Dermis blood vessel endothelial cell (primary cell): Measurements from ENCODE around the gene PIH1D1. TPM values are rescaled to one million over a fixed set of nuclear protein-coding genes. Genes with fewer than 3 reads are reported as not detected.
"Not testable (repeated sequence)": the region's sequence is repeated elsewhere in the genome, so short reads cannot be mapped to it uniquely, and the experiment has no call there.

Source experiments
- DNase-seq: peaks from one replicate; pipeline ENCODE4 v3.0.0; 2010
- total RNA-seq: library from RNA; depleted of rRNA; stranded (reverse); fragments of >200 nt; gene quantifications from 2 replicates; pipeline ENCODE4 v1.2.3, GENCODE V29; 2014

Gene PIH1D1
- total RNA-seq, 1 donor from 2014 or later: 169 TPM

DNA sequence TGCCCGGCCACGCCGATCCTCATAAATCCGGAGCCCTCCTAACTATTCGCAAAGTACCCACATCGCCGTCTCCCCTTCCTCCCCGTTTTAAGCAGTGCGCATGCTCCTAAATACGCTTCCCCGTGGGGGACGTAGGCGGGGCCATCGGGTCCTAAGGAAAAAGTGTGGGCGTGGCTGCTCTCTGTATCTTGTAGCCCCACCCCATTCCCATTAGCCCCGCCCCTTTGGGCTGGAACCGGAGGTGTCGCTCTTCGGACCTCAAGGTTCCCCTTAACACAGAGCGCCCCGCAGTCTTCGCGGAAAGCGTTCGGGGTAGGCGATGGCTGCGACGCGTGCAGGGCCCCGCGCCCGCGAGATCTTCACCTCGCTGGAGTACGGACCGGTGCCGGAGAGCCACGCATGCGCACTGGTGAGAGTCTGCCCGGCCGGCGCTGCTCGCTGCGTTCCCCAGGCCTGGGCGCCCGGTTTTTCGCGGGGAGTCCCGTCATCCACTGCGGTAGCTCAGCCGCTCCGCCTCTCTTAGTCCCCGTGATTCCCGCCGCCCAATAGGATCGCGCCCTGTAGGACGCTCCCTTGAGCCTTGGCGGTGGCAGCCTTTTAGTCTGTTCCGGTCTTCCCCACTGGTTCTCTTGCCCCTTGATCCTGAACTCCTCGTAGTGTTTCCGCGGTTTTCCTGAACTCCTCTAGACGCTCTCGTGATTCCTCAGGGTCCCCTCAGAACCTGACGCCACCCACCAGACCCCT lies 1.6 kb upstream of the PIH1D1 start, which contains the start of gene ALDH16A1:
Gene ALDH16A1 (plus strand): TSS at position 213 of the 744 bp plus-strand sequence. CDS start 107 bp downstream, at position 320.
- DNase-seq: peak; percentile 98

DNA sequence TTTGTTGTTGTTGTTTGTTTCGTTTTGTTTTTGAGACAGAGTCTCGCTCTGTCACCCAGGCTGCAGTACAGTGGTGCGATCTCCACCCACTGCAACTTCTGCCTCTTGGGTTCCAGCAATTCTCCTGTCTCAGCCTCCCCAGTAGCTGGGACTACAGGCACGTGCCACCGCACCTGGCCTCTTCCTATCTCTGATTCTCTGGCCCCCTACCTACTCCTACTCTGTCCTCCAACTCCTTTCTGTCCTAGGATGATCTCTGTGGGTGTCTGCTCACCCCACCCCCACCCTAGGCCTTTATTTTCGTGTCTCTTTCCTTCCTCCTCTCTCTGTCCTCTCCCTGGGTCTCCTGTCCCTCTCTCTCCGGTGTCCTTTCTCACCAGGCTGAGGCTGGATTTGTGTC lies 1.2 kb downstream of the PIH1D1 start:
- DNase-seq: no peak

DNA sequence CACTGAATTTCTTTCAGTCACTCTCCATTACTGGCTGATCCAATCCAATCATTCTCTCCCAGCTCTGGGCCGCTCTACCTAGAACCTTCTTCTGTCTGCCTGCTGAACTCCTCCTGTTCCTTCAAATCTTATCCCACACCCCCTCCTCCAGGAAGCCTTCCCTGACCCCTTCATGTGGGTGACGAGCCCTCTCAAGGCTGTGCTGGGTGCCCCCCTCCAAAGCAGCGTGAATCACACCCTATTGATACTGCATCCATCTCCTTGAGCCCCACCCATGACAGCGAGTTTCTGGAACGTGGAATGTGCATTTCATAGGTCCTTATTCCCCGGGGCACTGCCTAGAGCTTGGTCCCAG lies 3.2 kb downstream of the PIH1D1 start:
- no peak for DNase-seq

DNA sequence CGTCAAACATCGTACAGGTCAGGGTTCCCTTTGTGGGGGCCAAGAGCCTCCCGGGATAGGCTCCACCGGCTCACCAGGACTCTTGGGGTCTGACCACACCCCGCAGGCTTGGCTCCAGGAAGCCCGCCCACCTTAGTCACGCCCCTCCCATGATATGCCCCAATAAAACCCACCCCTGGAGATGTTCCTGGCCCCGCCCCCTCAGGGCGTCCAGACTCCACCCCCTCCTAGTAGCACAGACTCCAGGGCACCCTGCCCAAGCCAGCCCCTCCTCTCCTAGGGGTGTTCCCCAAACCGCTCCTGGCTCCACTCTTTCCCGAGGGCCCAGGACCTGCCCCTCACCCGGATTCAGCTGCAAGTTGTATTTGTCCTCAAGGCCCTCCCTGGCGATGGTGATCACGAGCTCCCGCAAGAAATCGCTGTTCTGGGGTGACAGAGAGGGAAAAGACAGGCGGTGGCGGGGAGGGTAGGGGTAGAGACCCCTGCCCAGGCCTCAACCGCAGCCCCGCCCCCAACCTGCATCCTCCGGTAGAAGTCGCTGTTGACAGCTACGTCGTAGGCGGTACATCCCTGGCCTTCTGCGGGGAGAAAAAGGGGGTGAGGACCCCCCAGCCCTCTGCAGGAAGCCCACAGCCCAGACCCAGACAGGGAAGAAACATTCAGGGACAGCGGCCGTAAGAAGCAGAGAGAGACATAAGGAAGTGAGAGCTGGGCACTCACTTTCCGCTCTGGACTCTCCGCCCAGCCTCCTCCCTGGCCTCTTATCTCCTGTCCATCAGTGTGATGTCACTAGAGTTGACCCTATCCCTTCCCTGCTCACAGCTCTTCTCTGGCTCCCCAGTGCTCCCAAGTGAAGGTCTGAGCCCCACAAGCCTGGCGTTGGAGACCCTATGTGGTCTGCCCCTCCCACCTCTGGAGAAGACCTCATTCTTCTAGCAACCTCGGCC lies 3.9 kb downstream of the PIH1D1 start:
- peak; percentile 25 for DNase-seq

DNA sequence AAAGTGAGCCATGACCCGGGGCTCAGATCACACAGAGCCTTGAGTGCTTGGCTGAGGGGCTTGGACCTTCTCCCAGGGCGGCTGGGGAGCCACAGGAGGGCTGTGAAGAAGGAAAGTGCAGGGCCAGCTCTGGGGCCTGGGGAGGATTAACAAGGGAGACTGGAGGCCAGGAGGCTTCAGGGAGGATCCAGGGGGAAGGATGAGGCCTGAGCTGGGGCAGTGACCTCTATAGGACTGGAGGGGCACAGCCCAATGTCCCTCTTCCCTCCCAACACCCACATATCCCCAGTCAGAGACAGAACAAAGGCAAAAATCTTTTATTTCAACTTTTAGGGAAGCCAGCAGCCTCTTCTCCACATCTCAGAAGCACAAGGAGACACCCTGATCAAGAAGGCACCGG lies 5.6 kb downstream of the PIH1D1 start:
- no peak for DNase-seq

DNA sequence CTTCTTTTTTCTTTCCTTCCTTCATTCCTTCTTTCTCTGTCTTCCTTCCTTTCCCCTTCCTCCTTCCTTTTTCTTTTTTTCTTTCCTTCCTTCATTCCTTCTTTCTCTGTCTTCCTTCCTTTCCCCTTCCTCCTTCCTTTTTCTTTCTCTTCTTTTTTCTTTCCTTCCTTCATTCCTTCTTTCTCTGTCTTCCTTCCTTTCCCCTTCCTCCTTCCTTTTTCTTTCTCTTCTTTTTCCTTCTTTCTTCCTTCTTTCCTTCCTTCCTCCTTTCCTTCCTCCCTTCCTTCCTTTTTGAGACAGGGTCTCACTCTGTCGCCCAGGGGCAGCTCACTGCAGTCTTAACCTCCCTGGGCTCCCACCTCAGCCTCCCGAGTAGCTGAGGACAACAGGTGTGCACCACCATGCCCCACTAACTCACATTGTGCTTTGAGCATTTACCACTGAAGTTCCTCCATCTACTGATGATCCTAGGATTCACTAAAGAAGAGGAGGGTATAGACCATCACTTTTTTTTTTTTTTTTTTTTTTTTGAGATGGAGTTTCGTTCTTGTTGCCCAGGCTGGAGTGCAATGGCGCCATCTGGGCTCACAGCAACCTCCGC lies 7.4 kb downstream of the PIH1D1 start:
- not testable (repeated sequence) for DNase-seq

DNA sequence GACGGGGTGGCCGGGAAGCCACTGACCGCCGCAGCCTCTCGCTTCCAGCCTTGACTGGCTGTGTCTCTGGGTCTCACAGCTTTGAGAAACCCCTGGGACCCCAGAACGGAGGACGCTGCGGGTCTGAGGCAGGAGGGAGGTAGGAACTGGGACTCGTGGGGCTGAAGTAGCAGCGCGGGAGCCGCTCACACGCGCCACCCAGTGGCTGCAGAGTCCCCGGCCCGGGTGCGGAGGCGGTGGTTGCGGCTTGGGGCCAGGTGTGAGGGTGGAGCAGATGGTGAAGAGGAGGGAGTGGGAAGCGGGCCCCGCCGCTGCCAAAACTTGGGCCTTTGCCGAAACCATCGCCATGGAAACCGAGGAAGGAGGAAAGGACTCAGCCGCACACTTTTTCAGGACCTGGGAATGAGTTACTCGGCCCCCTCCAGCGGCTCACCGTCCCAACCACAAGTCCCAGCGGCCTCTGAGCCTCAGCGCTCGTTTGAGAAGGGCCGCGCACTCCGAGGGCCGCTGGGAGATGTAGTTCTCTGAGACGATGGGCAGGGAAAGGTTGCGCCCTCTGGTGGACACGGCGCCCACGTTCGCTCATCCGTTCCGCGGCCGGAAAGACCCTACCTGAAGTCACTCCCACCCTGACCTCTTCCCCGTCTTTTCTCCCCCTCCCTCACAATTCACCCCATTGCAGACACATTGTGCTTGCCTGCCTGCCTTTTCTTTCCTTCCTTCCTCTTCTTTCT lies 8.1 kb downstream of the PIH1D1 start:
- DNase-seq: peak; percentile 96

DNA sequence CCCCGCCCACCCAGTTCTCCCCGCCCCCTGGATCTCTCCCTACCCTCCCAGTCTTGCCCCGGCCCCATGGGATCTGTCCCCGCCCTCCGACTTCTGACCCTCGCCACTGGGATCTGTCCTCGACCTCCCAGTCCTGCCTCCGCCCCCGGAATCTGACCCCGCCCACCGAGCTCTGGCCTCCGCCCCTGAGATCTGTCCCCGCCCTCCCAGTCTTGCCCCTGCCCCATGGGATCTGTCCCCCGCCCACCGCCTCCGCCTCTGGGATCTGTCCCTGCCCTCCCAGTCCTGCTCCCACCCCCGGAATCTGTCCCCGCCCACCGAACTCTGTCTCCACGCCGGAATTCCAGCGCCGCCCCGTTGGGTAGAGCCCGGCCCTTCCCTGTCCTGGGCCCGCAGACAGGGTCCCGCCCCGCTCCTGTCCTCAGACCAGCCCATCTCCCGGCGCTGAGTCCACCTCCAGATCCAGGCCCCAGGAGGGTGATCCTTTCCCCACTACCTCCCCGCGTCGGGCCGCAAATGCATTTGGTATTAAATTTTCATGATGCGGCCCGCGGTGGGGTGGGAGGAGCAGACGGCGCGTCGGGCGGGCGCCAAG lies 8.7 kb downstream of the PIH1D1 start:
- DNase-seq: peak; percentile 85

DNA sequence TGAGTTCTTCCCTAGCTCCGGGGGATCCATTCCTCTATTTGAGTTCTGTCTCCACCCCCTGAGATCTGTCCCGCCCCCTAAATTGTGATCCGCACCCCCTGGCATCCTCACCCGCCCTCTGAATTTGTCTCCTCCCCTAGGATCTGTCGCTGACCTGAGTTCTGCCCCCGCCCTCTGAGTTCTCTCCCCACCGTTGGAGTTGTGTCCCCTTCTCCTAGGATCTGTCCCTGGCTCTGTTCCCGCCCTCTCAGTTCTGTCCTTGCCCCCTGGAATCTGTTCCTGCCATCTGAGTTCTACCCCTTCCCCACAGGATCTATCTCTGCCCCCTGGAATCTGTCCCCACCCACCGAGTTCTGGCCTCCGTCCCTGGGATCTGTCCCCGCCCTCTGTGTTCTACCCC lies 9.3 kb downstream of the PIH1D1 start:
- no peak for DNase-seq

DNA sequence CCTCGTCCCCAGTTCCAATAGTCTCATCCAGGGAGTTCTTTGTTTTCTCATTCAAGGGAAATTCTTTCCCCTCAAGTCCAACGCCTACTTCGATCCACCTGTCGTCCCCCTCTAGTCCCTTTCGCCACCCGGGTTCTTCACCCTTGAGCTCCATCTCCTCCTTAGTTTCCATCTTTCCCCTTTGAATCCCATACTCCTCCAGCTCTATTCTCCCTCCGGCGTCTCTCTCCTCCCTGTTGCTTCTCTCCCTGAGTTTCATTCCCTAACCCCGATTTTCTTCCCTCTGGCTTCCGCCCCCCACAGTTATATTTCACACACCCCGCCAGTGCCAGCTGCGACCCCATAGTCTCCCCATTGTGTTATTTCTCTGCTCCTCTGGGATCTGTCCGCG lies 9.7 kb downstream of the PIH1D1 start:
- DNase-seq: no peak

DNA sequence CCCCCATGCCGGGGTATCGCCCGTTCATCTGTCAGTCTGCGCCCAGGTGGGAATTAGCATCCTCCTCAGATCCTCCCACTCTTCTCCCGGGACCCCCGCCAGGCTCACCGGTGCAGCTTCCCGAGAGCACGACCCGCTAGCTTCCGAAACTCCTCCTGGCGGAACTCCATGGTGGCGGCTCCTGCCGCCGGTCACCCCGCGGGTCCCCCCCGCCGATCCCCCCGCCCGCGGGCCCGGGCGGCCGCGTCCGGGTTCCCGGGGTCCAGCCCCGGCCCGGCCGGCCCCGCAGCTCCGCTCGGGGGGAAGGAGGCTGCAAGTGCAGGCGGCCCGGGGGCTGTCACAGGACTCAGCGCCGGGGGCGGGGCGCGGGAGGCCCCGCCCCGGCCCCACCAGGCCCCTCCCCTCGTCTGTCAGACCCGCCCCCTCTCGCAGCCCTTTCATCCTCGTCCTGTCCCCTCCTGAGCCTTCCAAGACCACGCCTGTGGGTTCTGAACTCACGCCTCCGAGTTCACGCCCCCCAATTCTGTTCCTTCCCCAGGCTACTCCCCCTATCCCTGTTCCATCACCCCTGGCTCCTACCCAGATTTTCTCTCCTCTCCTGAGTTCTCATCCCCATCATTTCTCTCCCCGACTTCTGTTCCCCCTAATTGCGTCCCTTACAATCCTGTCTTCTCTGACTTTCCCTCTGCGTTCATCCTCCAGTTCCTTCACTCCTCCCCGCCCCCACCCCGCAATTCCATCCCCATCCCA lies 10.2 kb downstream of the PIH1D1 start, which contains the start of gene SLC17A7:
Gene SLC17A7 (minus strand): TSS at position 318 of the 750 bp plus-strand sequence. CDS start 148 bp downstream, at position 170.
- DNase-seq: no peak

DNA sequence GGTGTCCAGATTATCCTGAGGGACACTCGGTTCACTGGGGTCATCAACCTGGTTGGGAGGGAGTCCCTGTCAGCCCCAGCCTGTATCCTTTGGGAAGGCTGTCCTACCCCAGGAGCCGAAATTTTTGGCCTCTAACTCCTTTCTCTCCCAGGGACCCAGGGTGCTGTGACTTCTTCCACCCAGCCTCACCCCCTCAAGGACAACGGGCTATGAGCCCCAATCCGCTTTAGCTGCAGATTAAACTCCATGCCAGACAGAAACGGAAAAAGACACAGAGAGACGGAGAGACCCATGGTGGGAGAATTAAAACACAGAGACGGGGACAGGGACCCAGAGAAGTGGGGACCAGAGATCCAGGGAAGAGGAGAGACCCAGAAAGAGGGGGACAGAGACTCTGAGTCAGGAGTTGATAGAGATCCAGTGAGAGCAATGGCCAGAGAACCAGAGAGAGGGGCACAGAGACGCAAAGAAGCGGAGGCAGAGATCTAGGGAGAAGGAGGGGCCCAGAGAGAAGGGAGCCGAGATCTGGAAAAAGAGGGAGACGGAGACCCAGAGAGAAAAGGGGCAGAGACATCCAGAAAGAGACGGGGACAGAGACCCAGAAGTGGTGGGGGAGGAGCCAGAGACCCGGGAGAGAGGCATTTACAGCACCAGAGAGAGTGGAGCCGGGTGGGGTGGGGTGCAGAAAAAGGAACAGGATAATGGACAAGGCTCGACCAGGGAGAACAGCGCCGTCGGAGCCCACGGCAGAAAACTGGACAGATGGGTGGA lies 11.0 kb downstream of the PIH1D1 start:
- DNase-seq: no peak

DNA sequence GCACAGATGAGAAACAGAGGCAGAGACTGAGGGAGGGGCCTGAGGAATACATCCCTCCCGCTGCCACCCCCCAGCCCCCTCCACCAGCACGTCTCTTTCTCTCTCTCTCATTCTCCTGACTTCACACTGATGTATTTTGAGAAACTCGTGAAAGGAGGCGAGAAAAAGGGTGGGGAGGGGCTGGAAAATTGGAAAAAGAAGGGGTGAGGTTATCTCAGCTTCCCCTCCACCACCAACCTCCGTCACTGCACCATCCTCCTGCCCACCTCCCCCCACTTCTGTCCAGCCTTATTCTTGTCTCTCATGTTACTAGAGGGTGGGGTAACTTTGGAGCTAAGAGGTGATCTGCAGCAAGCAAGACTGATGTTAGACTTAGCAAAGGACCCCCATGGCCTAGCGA lies 11.8 kb downstream of the PIH1D1 start:
- no peak for DNase-seq

DNA sequence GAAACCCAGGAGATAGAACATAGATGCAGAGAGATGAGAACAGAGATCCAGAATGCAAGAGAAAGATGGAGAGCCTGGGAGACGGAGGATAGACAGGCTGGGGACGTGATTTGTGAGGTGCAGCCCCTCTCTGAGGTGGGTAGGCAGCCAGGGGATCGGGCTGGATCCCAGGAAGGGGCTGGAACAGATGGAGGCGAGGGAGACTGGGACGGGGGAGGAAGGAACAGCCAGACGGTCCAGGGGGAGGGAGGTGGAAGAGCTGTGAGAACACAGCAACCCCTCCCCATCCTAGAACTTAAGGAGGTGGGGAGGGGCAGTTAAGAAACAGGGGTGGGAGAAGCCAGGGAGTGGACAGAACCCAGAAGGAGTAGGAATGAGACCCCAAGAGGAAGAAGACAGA lies 13.4 kb downstream of the PIH1D1 start:
- no peak for DNase-seq

DNA sequence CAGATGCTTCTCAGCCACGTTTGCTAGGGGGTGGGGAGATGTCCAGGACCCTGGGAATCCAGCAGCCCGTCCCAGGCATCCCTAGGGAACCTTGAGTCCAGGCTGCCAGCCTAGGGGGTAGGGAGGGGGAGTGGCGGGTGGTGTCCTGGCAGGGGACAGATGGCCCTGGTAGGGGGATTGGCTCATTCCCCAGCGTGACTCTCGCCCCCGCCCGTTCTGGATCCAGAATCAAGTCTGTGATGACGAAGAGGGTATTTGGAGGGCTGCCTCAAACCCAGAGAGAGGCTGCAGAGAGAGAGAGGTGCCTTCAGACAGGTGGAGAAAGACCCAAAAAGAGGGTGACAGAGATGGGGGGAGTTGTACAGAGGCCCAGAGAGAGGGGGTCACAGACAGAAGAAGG lies 14.4 kb downstream of the PIH1D1 start:
- no peak for DNase-seq

DNA sequence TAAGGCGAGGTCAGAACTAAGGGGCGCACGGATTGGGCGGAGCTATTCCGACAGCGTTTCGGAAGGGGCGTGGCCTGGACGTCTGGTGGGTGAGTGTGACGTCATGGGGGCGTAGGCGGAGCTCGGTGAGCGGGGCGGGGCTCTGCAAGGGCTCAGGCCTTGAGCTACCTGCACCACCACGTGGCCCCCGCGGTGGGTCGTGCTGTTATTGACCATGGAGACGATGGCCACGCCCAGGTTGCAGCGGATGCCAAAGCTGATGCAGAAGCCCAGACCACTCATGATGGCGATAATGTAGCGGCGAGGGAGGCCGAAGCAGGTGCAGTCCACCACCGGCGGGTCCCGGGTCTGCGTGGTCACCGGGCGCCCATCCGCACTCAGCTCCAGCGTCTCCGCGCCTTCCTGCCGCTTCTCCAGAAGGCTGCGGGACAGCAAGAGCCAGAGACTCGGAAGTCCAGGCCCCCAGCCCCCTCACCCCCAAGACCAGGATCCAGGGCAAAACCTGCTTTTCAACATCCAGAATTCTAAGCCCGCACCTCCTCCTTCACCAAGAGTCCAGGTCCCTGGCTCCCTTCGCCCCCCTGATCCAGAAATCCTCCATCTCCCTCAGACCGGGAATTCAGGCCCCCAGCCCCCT lies 15.1 kb downstream of the PIH1D1 start:
- DNase-seq: peak; percentile 42

DNA sequence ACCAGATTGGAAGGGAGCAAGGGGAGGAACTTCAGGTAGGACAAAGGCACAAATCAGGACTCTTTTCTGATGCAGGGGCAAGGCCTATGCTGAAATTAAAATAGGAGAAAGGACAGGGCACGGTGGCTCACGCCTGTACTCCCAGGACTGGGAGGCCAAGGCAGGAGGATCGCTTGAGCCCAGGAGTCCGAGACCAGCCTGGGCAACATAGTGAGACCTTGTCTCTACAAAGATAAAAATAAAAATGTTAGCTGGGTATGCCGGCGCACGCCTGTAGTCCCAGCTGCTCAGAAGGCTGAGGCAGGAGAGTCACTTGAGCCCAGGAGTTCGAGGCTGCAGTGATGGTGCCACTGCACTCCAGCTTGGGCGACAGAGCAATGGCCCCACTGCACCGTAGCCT lies 15.9 kb downstream of the PIH1D1 start:
- no peak for DNase-seq

DNA sequence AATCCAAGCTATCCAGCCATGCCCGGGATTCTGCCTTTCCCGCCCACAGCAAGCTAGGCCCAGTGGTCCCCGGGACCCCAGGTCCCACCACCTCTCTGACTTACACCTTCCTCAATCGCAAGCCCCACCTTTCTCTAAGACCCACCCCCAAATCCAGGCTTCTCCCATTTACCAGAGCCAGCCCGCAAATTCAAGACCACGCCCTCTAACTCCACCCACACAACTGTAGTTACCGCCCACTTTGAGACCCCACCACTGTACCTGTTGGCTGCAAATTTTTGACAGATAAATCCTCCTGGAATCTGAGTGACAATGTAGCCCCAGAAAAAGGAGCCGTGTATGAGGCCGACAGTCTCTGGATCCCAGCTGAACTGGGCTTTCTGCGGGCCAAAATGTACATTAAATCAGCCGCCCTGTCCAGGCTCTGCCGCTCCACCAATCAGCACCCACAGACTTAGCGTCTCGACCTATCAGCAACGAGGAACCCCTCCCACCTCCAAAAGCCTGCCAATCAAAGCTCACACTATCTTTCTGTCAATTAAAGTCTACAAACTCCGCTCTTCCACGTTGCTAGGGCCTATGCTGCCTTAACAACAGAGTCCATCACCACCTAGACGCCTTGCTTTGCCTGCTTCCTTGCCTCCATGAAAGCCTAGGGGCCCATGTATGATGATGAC lies 16.6 kb downstream of the PIH1D1 start:
- DNase-seq: peak; percentile 18

DNA sequence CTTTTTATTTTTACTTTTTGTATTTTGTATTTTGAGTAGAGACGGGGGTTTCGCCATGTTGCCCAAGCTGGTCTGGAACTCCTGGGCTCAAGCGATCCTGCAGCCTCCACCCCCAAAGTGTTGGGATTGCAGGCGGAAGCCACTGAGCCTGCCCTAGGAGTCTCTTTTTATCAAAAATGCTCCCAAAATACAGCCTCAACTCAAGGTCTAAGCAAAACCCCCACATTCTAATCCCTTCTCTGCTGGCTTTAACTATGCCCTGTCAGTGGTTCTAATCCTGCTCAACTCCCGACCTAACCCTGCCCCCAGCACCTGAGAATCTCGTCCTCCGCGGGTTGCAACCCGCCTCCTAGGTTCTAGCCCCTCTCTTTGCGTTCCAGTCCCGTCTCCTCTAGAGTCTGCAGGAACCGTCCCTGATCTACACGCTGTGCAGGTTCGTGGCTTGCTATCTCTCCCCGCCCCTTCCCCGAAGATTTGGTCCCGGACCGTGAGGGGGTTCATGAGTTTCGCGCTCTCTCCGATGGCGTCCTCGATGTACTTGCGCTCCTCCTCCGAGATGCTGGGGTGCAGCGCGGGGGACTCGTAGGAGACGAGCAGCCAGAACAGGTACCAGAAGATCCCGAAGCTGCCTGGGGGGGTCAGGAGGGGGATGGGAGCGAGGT lies 18.2 kb downstream of the PIH1D1 start:
- DNase-seq: no peak
